ENCODE data around the gene ARFRP1.

- TF ChIP-seq CTCF (conservative IDR thresholded peaks at IDR 0.05; ENCODE audit: low read length) (no peak), EZH2phosphoT487 (IDR thresholded peaks at IDR 0.05; ENCODE audit: borderline replicate concordance, low read depth, low read length) (no peak)
These were observed 18.5 kb downstream of the ARFRP1 start for GRCh38 chr20:63689046-63690002.
